Measurements from ENCODE around the gene ZCCHC13. TPM values are rescaled to one million over a fixed set of nuclear protein-coding genes. Genes with fewer than 3 reads are reported as not detected.
A peak's percentile ranks its signal among the peaks of the same experiment; 100 is the strongest.

Gene ZCCHC13
- total and polyA plus RNA-seq, 2 of the 8 experiments (the other 6 are each of a cell fraction or from before 2014, with no cell fraction given) = not detected

- peak overlapping the region; percentile 35 to 46; a peak in 2 of 4 replicates for H3K4me2 ChIP-seq (ENCODE audit: insufficient read depth in 1 of 2, low read depth in 2 of 2, low read length in 2 of 2)
- FAIRE-seq = peak; percentile 100
- TF ChIP-seq MAFK (IDR thresholded peaks at IDR 0.05; ENCODE audit: low read depth, low read length) (no peak), KDM1A (IDR thresholded peaks at IDR 0.05; ENCODE audit: borderline replicate concordance, low read length) (no peak), SAP30 (IDR thresholded peaks at IDR 0.05; ENCODE audit: insufficient read depth, insufficient replicate concordance, low read length) (no peak), HDAC6 (IDR thresholded peaks at IDR 0.05; ENCODE audit: low read depth, low read length) (no peak), RFX5 (IDR thresholded peaks at IDR 0.05; ENCODE audit: borderline replicate concordance, low read depth, low read length) (no peak), FOSL1 (IDR thresholded peaks at IDR 0.05; ENCODE audit: insufficient read depth, low read depth, low read length) (no peak), NANOG (IDR thresholded peaks at IDR 0.05; ENCODE audit: insufficient read depth, low read depth, low read length, poor library complexity, severe bottlenecking) (no peak), KDM5A (IDR thresholded peaks at IDR 0.05; ENCODE audit: low read length) (no peak), EP300 (IDR thresholded peaks at IDR 0.05; ENCODE audit: borderline replicate concordance in 1 of 2, low read depth in 2 of 2, low read length in 2 of 2) (no peak), EGR1 (IDR thresholded peaks at IDR 0.05; ENCODE audit: borderline replicate concordance, low read depth, low read length) (no peak)
Measured at GRCh38 chrX:74325130-74326059, 21.4 kb downstream of the ZCCHC13 start.

More at GRCh38 chrX:74325130-74326059, 21.4 kb downstream of the ZCCHC13 start:
- no peaks in the 10 kb centered on the region for H3K27me3 ChIP-seq (replicated peaks in 1 of 4; ENCODE audit: control insufficient read depth in 3 of 4, extremely low read depth in 1 of 4, insufficient read depth in 3 of 4, low read length in 3 of 4)
- no peak overlapping the region for H2AFZ ChIP-seq (ENCODE audit: low read length)
- H4K8ac ChIP-seq (ENCODE audit: extremely low read depth, insufficient read depth, low read length) = no peak overlapping the region
- no peaks in the 10 kb centered on the region for H3K79me1 ChIP-seq (ENCODE audit: low read depth, low read length)
- ChIA-PET POLR2A (ENCODE audit: partially characterized antibody) (interaction anchor here (0.9 to 4.0 kb wide), 12 partner anchors 9 to 91 kb away, joined by 3 to 25 read pairs (median 4); no protein-coding TSS in a partner anchor), CTCF (ENCODE audit: partially characterized antibody) (interaction anchor here (0.8 to 2.5 kb wide), 14 partner anchors 17 to 146 kb away, joined by 3 to 11 read pairs (median 4); no protein-coding TSS in a partner anchor)
- 0 out of 8 replicates have a peak overlapping the region, but pooled peaks of 1 of the 4 experiments have one; percentile 26 for H3K4me3 ChIP-seq (ENCODE audit: extremely low read depth in 1 of 4, insufficient read depth in 2 of 4, low read depth in 3 of 4, low read length in 4 of 4)
- no peak overlapping the region for H3K4ac ChIP-seq (replicated peaks; ENCODE audit: insufficient read length, low read depth, low read length)
- DNase-seq (ENCODE audit: low read depth in 1 of 2, low spot score in 2 of 2) = peak; percentile 57 to 71
- no peak overlapping the region for H4K5ac ChIP-seq (ENCODE audit: insufficient read length, low read depth, low read length)
- no peak overlapping the region; the same call in 1 of the 2 replicates for H2BK12ac ChIP-seq (ENCODE audit: low read depth, low read length)
- no peaks in the 10 kb centered on the region for H3K36me3 ChIP-seq (ENCODE audit: control insufficient read depth in 2 of 4, insufficient read depth in 4 of 4, low read length in 3 of 4)
- H3K23me2 ChIP-seq (ENCODE audit: low read depth, low read length) = no peaks in the 10 kb centered on the region
- no peak overlapping the region for H2BK20ac ChIP-seq (ENCODE audit: low read length)
- H3K9me3 ChIP-seq (ENCODE audit: insufficient read depth in 2 of 2, low read depth in 1 of 2, low read length in 1 of 2) = no peaks in the 10 kb centered on the region; a peak in 1 of 4 replicates
- H2BK15ac ChIP-seq (ENCODE audit: low read length) = no peak overlapping the region
- H3K79me2 ChIP-seq (ENCODE audit: control insufficient read depth in 1 of 2, insufficient read depth in 2 of 2, low read length in 2 of 2) = no peaks in the 10 kb centered on the region
- peaks cover 0 to 12% (median 8%) of the 10 kb centered on the region in 4 experiments; a peak in 4 of 7 replicates for H3K4me1 ChIP-seq (replicated peaks in 1 of 4; ENCODE audit: control insufficient read depth in 3 of 4, insufficient read depth in 4 of 4, low read length in 3 of 4)
- WGBS, 2 experiments (ENCODE audit: extremely low coverage in 1 of 2, insufficient coverage in 1 of 2, insufficient read length in 1 of 2, insufficient replicate concordance in 2 of 2, low coverage in 1 of 2, low lambda C conversion rate in 2 of 2, missing lambda C conversion rate in 1 of 2) = 0% methylated on average over 2 of the region's 9 CpGs; no CpG with 5 or more reads in 1 of the 2 experiments
- H4K91ac ChIP-seq (replicated peaks; ENCODE audit: insufficient read length, low read length) = no peak overlapping the region
- peak overlapping the region; percentile 53 for H3K56ac ChIP-seq (replicated peaks; ENCODE audit: insufficient read length, low read depth, low read length)
- no peak overlapping the region; a peak in 1 of 7 replicates for H3K9ac ChIP-seq (replicated peaks in 1 of 4; ENCODE audit: extremely low read depth in 1 of 4, low read depth in 3 of 4, low read length in 3 of 4)
- no peak overlapping the region for H2AK5ac ChIP-seq (ENCODE audit: low read depth, low read length)
- no peak overlapping the region for H3K18ac ChIP-seq (ENCODE audit: extremely low read depth, low read length)
- H3K14ac ChIP-seq (ENCODE audit: insufficient read length) = no peak overlapping the region
- peak overlapping the region; percentile 89; the same call in 1 of the 2 replicates for H2BK5ac ChIP-seq (ENCODE audit: low read depth, low read length)
- H3K23ac ChIP-seq (ENCODE audit: insufficient read length) = no peak overlapping the region
- H4K20me1 ChIP-seq (replicated peaks in 1 of 2; ENCODE audit: control insufficient read depth in 1 of 2, insufficient read depth in 2 of 2, low read length in 2 of 2) = no peaks in the 10 kb centered on the region
- no peak overlapping the region for H2BK120ac ChIP-seq (replicated peaks; ENCODE audit: low read depth, low read length)
- no peak overlapping the region; the same call in 1 of the 2 replicates for H3K27ac ChIP-seq (ENCODE audit: low read depth, low read length)
